Measurements from ENCODE around the gene SCGN. TPM values are rescaled to one million over a fixed set of nuclear protein-coding genes. Genes with fewer than 3 reads are reported as not detected.
A peak's percentile ranks its signal among the peaks of the same experiment; 100 is the strongest.

The SCGN gene
- total and polyA plus RNA-seq, 2 of the 13 experiments (the other 11 are each of a cell fraction or from before 2014, with no cell fraction given): 2.9 to 29.0 TPM

DNA sequence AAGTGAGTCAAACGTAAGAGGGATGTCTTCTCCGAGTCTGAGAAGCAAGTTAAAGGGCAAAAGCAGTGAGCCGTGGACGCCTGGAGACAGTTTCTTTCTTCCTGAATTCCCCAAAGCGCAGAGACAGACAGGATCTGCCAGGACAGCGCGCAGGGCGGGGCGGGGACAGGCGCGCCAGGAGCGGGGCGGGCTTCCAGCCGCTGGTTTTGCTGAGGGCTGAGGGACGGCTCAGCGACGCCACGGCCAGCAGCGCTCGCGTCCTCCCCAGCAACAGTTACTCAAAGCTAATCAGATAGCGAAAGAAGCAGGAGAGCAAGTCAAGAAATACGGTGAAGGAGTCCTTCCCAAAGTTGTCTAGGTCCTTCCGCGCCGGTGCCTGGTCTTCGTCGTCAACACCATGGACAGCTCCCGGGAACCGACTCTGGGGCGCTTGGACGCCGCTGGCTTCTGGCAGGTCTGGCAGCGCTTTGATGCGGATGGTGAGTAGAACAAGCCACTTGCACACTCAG is at the start of gene SCGN (continued):
- TF ChIP-seq PPARG (CRISPR knock-in tag; conservative IDR thresholded peaks at IDR 0.05) (peak; percentile 82), MEIS1 (CRISPR knock-in tag; IDR thresholded peaks at IDR 0.05; ENCODE audit: borderline replicate concordance) (peak; percentile 85), ZNF496 (CRISPR knock-in tag; IDR thresholded peaks at IDR 0.05; ENCODE audit: insufficient replicate concordance) (no peak), ZNF224 (CRISPR knock-in tag; IDR thresholded peaks at IDR 0.05) (peak; percentile 86; the same call in 1 of the 2 replicates), AKAP8 (CRISPR knock-in tag; IDR thresholded peaks at IDR 0.05) (0 out of 2 replicates have a peak, but pooled peaks have one; percentile 70), ZNF263 (CRISPR knock-in tag; IDR thresholded peaks at IDR 0.05) (peak; percentile 80), ZMYM4 (CRISPR knock-in tag; IDR thresholded peaks at IDR 0.05) (peak; percentile 84), FOSL1 (CRISPR knock-in tag; IDR thresholded peaks at IDR 0.05; ENCODE audit: borderline replicate concordance) (peak; percentile 67; the same call in 1 of the 2 replicates), CAMTA2 (CRISPR knock-in tag; IDR thresholded peaks at IDR 0.05; ENCODE audit: borderline replicate concordance) (peak; percentile 89; the same call in 1 of the 2 replicates), ZNF674 (CRISPR knock-in tag; IDR thresholded peaks at IDR 0.05; ENCODE audit: low read depth) (peak; percentile 89), ZNF746 (CRISPR knock-in tag; IDR thresholded peaks at IDR 0.05) (peak; percentile 55; the same call in 1 of the 2 replicates), ZSCAN20 (CRISPR knock-in tag; IDR thresholded peaks at IDR 0.05; ENCODE audit: borderline replicate concordance) (peak; percentile 99), YY1 (IDR thresholded peaks at IDR 0.05; ENCODE audit: insufficient read depth, insufficient replicate concordance, low read depth, low read length) (no peak), CC2D1A (CRISPR knock-in tag; IDR thresholded peaks at IDR 0.05) (no peak), ZSCAN12 (CRISPR knock-in tag; IDR thresholded peaks at IDR 0.05) (peak; percentile 97)
- TF ChIP-seq, protein P1, sequence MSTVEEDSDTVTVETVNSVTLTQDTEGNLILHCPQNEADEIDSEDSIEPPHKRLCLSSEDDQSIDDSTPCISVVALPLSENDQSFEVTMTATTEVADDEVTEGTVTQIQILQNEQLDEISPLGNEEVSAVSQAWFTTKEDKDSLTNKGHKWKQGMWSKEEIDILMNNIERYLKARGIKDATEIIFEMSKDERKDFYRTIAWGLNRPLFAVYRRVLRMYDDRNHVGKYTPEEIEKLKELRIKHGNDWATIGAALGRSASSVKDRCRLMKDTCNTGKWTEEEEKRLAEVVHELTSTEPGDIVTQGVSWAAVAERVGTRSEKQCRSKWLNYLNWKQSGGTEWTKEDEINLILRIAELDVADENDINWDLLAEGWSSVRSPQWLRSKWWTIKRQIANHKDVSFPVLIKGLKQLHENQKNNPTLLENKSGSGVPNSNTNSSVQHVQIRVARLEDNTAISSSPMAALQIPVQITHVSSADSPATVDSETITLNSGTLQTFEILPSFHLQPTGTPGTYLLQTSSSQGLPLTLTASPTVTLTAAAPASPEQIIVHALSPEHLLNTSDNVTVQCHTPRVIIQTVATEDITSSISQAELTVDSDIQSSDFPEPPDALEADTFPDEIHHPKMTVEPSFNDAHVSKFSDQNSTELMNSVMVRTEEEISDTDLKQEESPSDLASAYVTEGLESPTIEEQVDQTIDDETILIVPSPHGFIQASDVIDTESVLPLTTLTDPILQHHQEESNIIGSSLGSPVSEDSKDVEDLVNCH (CRISPR knock-in tag; IDR thresholded peaks at IDR 0.05): 0 out of 2 replicates have a peak, but pooled peaks have one; percentile 66
- TF ChIP-seq, protein P2, sequence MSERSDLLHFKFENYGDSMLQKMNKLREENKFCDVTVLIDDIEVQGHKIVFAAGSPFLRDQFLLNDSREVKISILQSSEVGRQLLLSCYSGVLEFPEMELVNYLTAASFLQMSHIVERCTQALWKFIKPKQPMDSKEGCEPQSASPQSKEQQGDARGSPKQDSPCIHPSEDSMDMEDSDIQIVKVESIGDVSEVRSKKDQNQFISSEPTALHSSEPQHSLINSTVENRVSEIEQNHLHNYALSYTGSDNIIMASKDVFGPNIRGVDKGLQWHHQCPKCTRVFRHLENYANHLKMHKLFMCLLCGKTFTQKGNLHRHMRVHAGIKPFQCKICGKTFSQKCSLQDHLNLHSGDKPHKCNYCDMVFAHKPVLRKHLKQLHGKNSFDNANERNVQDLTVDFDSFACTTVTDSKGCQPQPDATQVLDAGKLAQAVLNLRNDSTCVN (CRISPR knock-in tag; IDR thresholded peaks at IDR 0.05; ENCODE audit: borderline replicate concordance): peak; percentile 94
- TF ChIP-seq, protein P3, sequence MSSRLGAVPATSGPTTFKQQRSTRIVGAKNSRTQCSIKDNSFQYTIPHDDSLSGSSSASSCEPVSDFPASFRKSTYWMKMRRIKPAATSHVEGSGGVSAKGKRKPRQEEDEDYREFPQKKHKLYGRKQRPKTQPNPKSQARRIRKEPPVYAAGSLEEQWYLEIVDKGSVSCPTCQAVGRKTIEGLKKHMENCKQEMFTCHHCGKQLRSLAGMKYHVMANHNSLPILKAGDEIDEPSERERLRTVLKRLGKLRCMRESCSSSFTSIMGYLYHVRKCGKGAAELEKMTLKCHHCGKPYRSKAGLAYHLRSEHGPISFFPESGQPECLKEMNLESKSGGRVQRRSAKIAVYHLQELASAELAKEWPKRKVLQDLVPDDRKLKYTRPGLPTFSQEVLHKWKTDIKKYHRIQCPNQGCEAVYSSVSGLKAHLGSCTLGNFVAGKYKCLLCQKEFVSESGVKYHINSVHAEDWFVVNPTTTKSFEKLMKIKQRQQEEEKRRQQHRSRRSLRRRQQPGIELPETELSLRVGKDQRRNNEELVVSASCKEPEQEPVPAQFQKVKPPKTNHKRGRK (CRISPR knock-in tag; IDR thresholded peaks at IDR 0.05): peak; percentile 76; the same call in 1 of the 2 replicates
- TF ChIP-seq, protein P4, sequence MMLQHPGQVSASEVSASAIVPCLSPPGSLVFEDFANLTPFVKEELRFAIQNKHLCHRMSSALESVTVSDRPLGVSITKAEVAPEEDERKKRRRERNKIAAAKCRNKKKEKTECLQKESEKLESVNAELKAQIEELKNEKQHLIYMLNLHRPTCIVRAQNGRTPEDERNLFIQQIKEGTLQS (CRISPR knock-in tag; IDR thresholded peaks at IDR 0.05): peak; percentile 78
- TF ChIP-seq, protein P5, sequence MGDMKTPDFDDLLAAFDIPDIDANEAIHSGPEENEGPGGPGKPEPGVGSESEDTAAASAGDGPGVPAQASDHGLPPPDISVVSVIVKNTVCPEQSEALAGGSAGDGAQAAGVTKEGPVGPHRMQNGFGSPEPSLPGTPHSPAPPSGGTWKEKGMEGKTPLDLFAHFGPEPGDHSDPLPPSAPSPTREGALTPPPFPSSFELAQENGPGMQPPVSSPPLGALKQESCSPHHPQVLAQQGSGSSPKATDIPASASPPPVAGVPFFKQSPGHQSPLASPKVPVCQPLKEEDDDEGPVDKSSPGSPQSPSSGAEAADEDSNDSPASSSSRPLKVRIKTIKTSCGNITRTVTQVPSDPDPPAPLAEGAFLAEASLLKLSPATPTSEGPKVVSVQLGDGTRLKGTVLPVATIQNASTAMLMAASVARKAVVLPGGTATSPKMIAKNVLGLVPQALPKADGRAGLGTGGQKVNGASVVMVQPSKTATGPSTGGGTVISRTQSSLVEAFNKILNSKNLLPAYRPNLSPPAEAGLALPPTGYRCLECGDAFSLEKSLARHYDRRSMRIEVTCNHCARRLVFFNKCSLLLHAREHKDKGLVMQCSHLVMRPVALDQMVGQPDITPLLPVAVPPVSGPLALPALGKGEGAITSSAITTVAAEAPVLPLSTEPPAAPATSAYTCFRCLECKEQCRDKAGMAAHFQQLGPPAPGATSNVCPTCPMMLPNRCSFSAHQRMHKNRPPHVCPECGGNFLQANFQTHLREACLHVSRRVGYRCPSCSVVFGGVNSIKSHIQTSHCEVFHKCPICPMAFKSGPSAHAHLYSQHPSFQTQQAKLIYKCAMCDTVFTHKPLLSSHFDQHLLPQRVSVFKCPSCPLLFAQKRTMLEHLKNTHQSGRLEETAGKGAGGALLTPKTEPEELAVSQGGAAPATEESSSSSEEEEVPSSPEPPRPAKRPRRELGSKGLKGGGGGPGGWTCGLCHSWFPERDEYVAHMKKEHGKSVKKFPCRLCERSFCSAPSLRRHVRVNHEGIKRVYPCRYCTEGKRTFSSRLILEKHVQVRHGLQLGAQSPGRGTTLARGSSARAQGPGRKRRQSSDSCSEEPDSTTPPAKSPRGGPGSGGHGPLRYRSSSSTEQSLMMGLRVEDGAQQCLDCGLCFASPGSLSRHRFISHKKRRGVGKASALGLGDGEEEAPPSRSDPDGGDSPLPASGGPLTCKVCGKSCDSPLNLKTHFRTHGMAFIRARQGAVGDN (CRISPR knock-in tag; IDR thresholded peaks at IDR 0.05): peak; percentile 80
